ENCODE results near the gene NRDE2. TPM values are rescaled to one million over a fixed set of nuclear protein-coding genes. Genes with fewer than 3 reads are reported as not detected.

The NRDE2 gene
- total RNA-seq, 1 experiment from 2014 or later: 18.0 TPM

- Histone ChIP-seq H3K27me3 (replicated peaks; ENCODE audit: control insufficient read depth, insufficient read depth, low read length) (no peaks in the 10 kb centered on the region), H3K4me3 (ENCODE audit: low read depth, low read length) (no peak overlapping the region), H3K4me1 (no peaks in the 10 kb centered on the region), H3K9me3 (no peaks in the 10 kb centered on the region), H3K36me3 (ENCODE audit: control insufficient read depth, insufficient read depth, low read length) (no peaks in the 10 kb centered on the region; the same call in 1 of the 2 replicates)
- TF ChIP-seq CTCF (IDR thresholded peaks at IDR 0.05; ENCODE audit: insufficient read depth in 1 of 2, low read depth in 1 of 2, low read length in 1 of 2, severe bottlenecking in 1 of 2, unreplicated experiment in 1 of 2): no peak
- Mint-ChIP-seq H3K4me3 (ENCODE audit: unreplicated experiment) (no peak overlapping the region), H3K9me3 (ENCODE audit: unreplicated experiment) (no peaks in the 10 kb centered on the region), H3K4me1 (ENCODE audit: low read depth, unreplicated experiment) (no peaks in the 10 kb centered on the region), H3K27me3 (ENCODE audit: insufficient read depth, unreplicated experiment) (no peaks in the 10 kb centered on the region), H3K27ac (ENCODE audit: unreplicated experiment) (no peak overlapping the region), H3K36me3 (ENCODE audit: insufficient read depth, unreplicated experiment) (peaks cover 25% of the 10 kb centered on the region)
- no TSS peak for BruUV-seq (replicated peaks)
- intact Hi-C loops (cut with micrococcal nuclease; ENCODE audit: unreplicated experiment): loop anchor here (1.0 to 10.0 kb wide), 3 partner anchors 97 to 396 kb away; no protein-coding TSS in a partner anchor
- ChIA-PET POLR2A (no interaction called here), CTCF (interaction anchor here (0.9 to 1.4 kb wide), 4 partner anchors 12 to 341 kb away, joined by 4 to 6 read pairs (median 4); no protein-coding TSS in a partner anchor)
- DNase-seq: no peak
Measured at GRCh38 chr14:90301122-90301521, 30.6 kb downstream of the NRDE2 start.

- DNase-seq: no peak
- no peaks in the 10 kb centered on the region for H3K4me1 Mint-ChIP-seq (ENCODE audit: low read depth, unreplicated experiment)
- no peak overlapping the region for H3K4me3 Mint-ChIP-seq (ENCODE audit: unreplicated experiment)
- Histone ChIP-seq H3K4me3 (ENCODE audit: low read depth, low read length) (no peak overlapping the region), H3K36me3 (ENCODE audit: control insufficient read depth, insufficient read depth, low read length) (no peaks in the 10 kb centered on the region; the same call in 1 of the 2 replicates), H3K9me3 (no peaks in the 10 kb centered on the region), H3K27me3 (replicated peaks; ENCODE audit: control insufficient read depth, insufficient read depth, low read length) (no peaks in the 10 kb centered on the region), H3K4me1 (no peaks in the 10 kb centered on the region)
- no peaks in the 10 kb centered on the region for H3K9me3 Mint-ChIP-seq (ENCODE audit: unreplicated experiment)
- intact Hi-C loops (cut with micrococcal nuclease; ENCODE audit: unreplicated experiment): loop anchor here (1.0 to 10.0 kb wide), 3 partner anchors 98 to 396 kb away; no protein-coding TSS in a partner anchor
- peaks cover 27% of the 10 kb centered on the region for H3K36me3 Mint-ChIP-seq (ENCODE audit: insufficient read depth, unreplicated experiment)
- BruUV-seq (replicated peaks): no TSS peak
- ChIA-PET CTCF (interaction anchor here (0.6 to 1.2 kb wide), 3 partner anchors 41 to 341 kb away, joined by 3 to 4 read pairs (median 4); no protein-coding TSS in a partner anchor), POLR2A (no interaction called here)
- H3K27ac Mint-ChIP-seq (ENCODE audit: unreplicated experiment): no peak overlapping the region
- H3K27me3 Mint-ChIP-seq (ENCODE audit: insufficient read depth, unreplicated experiment): no peaks in the 10 kb centered on the region
- no peak for TF ChIP-seq CTCF (IDR thresholded peaks at IDR 0.05; ENCODE audit: insufficient read depth in 1 of 2, low read depth in 1 of 2, low read length in 1 of 2, severe bottlenecking in 1 of 2, unreplicated experiment in 1 of 2)
Measured at GRCh38 chr14:90300611-90301047, 31.1 kb downstream of the NRDE2 start.

- POLR2A ChIA-PET: no interaction called here
- Mint-ChIP-seq H3K9me3 (ENCODE audit: unreplicated experiment) (no peaks in the 10 kb centered on the region), H3K4me1 (ENCODE audit: low read depth, unreplicated experiment) (no peaks in the 10 kb centered on the region), H3K27me3 (ENCODE audit: insufficient read depth, unreplicated experiment) (no peaks in the 10 kb centered on the region), H3K4me3 (ENCODE audit: unreplicated experiment) (no peak overlapping the region), H3K36me3 (ENCODE audit: insufficient read depth, unreplicated experiment) (peaks cover 27% of the 10 kb centered on the region), H3K27ac (ENCODE audit: unreplicated experiment) (no peak overlapping the region)
- H3K9me3 ChIP-seq: no peaks in the 10 kb centered on the region
- no TSS peak for BruUV-seq (replicated peaks)
- intact Hi-C loops (cut with micrococcal nuclease; ENCODE audit: unreplicated experiment): no loop called here
- CTCF ChIA-PET: no interaction called here
- H3K4me1 ChIP-seq: no peaks in the 10 kb centered on the region
- no peak for TF ChIP-seq CTCF (IDR thresholded peaks at IDR 0.05; ENCODE audit: insufficient read depth in 1 of 2, low read depth in 1 of 2, low read length in 1 of 2, severe bottlenecking in 1 of 2, unreplicated experiment in 1 of 2)
- H3K36me3 ChIP-seq (ENCODE audit: control insufficient read depth, insufficient read depth, low read length): no peaks in the 10 kb centered on the region
- DNase-seq: no peak
- H3K4me3 ChIP-seq (ENCODE audit: low read depth, low read length): no peak overlapping the region
- no peaks in the 10 kb centered on the region for H3K27me3 ChIP-seq (replicated peaks; ENCODE audit: control insufficient read depth, insufficient read depth, low read length)
Measured at GRCh38 chr14:90299408-90299807, 32.3 kb downstream of the NRDE2 start.

Data from Caco-2 (cell line).